HG03460 (cell line): Measurements from ENCODE around the gene BMP8B.
"Not testable (repeated sequence)": the region's sequence is repeated elsewhere in the genome, so short reads cannot be mapped to it uniquely, and the experiment has no call there.

Experiments
- ATAC-seq: cut with Tn5 transposase; IDR thresholded peaks from one replicate; pipeline ENCODE4 v1.9.1; 2021; ENCODE audit not compliant: unreplicated experiment

BMP8B gene

GRCh38 chr1:39779137-39779536 is 9.5 kb downstream of the BMP8B start:
- ATAC-seq: no peak

- ATAC-seq: not testable (repeated sequence)
Measured at GRCh38 chr1:39778463-39779099, 10.1 kb downstream of the BMP8B start.

GRCh38 chr1:39777896-39778295 is 10.8 kb downstream of the BMP8B start:
- ATAC-seq: not testable (repeated sequence)

GRCh38 chr1:39777306-39777705 is 11.4 kb downstream of the BMP8B start:
- no peak for ATAC-seq

- no peak for ATAC-seq
Measured at GRCh38 chr1:39776886-39777285, 11.8 kb downstream of the BMP8B start.

- no peak for ATAC-seq
Measured at GRCh38 chr1:39776400-39776713, 12.3 kb downstream of the BMP8B start.

- not testable (repeated sequence) for ATAC-seq
Measured at GRCh38 chr1:39775676-39776399, 12.8 kb downstream of the BMP8B start.

GRCh38 chr1:39775141-39775540 is 13.5 kb downstream of the BMP8B start:
- not testable (repeated sequence) for ATAC-seq

- not testable (repeated sequence) for ATAC-seq
Measured at GRCh38 chr1:39773369-39773979, 15.2 kb downstream of the BMP8B start.

GRCh38 chr1:39771022-39771532 is 17.6 kb downstream of the BMP8B start, which contains the start of gene OXCT2:
Gene OXCT2 (minus strand): TSS chr1:39771348. CDS start chr1:39771255, 93 bp downstream.
- not testable (repeated sequence) for ATAC-seq

- not testable (repeated sequence) for ATAC-seq
Measured at GRCh38 chr1:39770100-39771021, 18.3 kb downstream of the BMP8B start.

- not testable (repeated sequence) for ATAC-seq
Measured at GRCh38 chr1:39769502-39769901, 19.2 kb downstream of the BMP8B start.

- not testable (repeated sequence) for ATAC-seq
Measured at GRCh38 chr1:39766466-39766865, 22.2 kb downstream of the BMP8B start.

- not testable (repeated sequence) for ATAC-seq
Measured at GRCh38 chr1:39764512-39764911, 24.2 kb downstream of the BMP8B start.

- not testable (repeated sequence) for ATAC-seq
Measured at GRCh38 chr1:39763619-39764374, 24.9 kb downstream of the BMP8B start.

- ATAC-seq: no peak
Measured at GRCh38 chr1:39762550-39763540, 25.8 kb downstream of the BMP8B start.

GRCh38 chr1:39761557-39762260 is 27.0 kb downstream of the BMP8B start:
- ATAC-seq: no peak

GRCh38 chr1:39761016-39761415 is 27.6 kb downstream of the BMP8B start:
- ATAC-seq: no peak
